ENCODE results near the gene PGGHG.
"Not testable (repeated sequence)": the region's sequence is repeated elsewhere in the genome, so short reads cannot be mapped to it uniquely, and the experiment has no call there.

The PGGHG gene

GRCh38 chr11:326592-326841, 37.6 kb downstream of the PGGHG start:
- no peak for DNase-seq (ENCODE audit: low read depth, low spot score)
- H3K27ac ChIP-seq: no peak overlapping the region

GRCh38 chr11:326842-327580, 38.1 kb downstream of the PGGHG start:
- no peak for DNase-seq (ENCODE audit: low read depth, low spot score)
- no peak overlapping the region for H3K27ac ChIP-seq

- H3K27ac ChIP-seq: no peak overlapping the region
- no peak for DNase-seq (ENCODE audit: low read depth, low spot score)
Observed at GRCh38 chr11:327581-327923, 38.6 kb downstream of the PGGHG start.

- no peak for DNase-seq (ENCODE audit: low read depth, low spot score)
- no peak overlapping the region for H3K27ac ChIP-seq
Observed at GRCh38 chr11:328012-328411, 39.1 kb downstream of the PGGHG start.

- not testable (repeated sequence) for DNase-seq (ENCODE audit: low read depth, low spot score); H3K27ac ChIP-seq
Observed at GRCh38 chr11:328516-329100, 39.7 kb downstream of the PGGHG start.

- DNase-seq (ENCODE audit: low read depth, low spot score): no peak
- no peak overlapping the region for H3K27ac ChIP-seq
Observed at GRCh38 chr11:329886-330253, 40.9 kb downstream of the PGGHG start.

- no peak for DNase-seq (ENCODE audit: low read depth, low spot score)
- H3K27ac ChIP-seq: no peak overlapping the region
Observed at GRCh38 chr11:330307-330693, 41.4 kb downstream of the PGGHG start.

- no peak for DNase-seq (ENCODE audit: low read depth, low spot score)
- H3K27ac ChIP-seq: no peak overlapping the region
Observed at GRCh38 chr11:330694-331357, 41.9 kb downstream of the PGGHG start.

- H3K27ac ChIP-seq: no peak overlapping the region
- no peak for DNase-seq (ENCODE audit: low read depth, low spot score)
Observed at GRCh38 chr11:331358-332060, 42.6 kb downstream of the PGGHG start.

GRCh38 chr11:332651-333480, 43.9 kb downstream of the PGGHG start:
- H3K27ac ChIP-seq: no peak overlapping the region
- no peak for DNase-seq (ENCODE audit: low read depth, low spot score)

- H3K27ac ChIP-seq; DNase-seq (ENCODE audit: low read depth, low spot score): not testable (repeated sequence)
Observed at GRCh38 chr11:333616-334263, 44.8 kb downstream of the PGGHG start.

- DNase-seq (ENCODE audit: low read depth, low spot score): no peak
- no peak overlapping the region for H3K27ac ChIP-seq
Observed at GRCh38 chr11:334264-334994, 45.5 kb downstream of the PGGHG start.

- H3K27ac ChIP-seq: no peak overlapping the region
- no peak for DNase-seq (ENCODE audit: low read depth, low spot score)
Observed at GRCh38 chr11:335779-336658, 47.1 kb downstream of the PGGHG start.

GRCh38 chr11:336659-337198, 47.8 kb downstream of the PGGHG start:
- H3K27ac ChIP-seq: no peak overlapping the region
- no peak for DNase-seq (ENCODE audit: low read depth, low spot score)

- no peak overlapping the region for H3K27ac ChIP-seq
- no peak for DNase-seq (ENCODE audit: low read depth, low spot score)
Observed at GRCh38 chr11:337711-338110, 48.8 kb downstream of the PGGHG start.

- no peak overlapping the region for H3K27ac ChIP-seq
- no peak for DNase-seq (ENCODE audit: low read depth, low spot score)
Observed at GRCh38 chr11:339963-340362, 51.0 kb downstream of the PGGHG start.

GRCh38 chr11:340539-341512, 51.9 kb downstream of the PGGHG start:
- no peak overlapping the region for H3K27ac ChIP-seq

More at GRCh38 chr11:340539-341512, 51.9 kb downstream of the PGGHG start:
- DNase-seq (ENCODE audit: low read depth, low spot score): no peak

All from epithelial cell of prostate (primary cell).